ENCODE results near the gene LRR1.
"Not testable (repeated sequence)": the region's sequence is repeated elsewhere in the genome, so short reads cannot be mapped to it uniquely, and the experiment has no call there.

LRR1 gene

DNA sequence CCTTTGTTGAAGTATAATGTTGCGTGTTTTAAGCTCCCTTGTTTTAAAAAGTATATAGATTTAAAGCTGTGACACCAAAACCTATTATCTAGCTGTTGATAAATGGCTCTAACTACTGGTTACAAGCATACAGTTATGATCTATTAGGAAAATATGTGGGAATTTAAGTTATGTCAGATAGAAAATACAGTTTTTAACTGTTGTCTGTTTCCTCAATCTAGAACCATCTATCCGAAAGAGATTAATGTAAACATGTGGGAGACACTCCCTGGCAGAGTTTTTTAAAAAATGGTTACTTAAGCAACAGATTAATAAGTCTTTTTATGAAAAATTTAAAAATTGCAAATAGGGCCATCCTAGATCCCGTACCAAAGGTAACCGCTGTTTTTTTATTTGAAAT, 13.5 kb downstream of the LRR1 start:
- CTCF ChIA-PET, result no interaction called here
- H3K4me1 Mint-ChIP-seq, result peaks cover 22% of the 10 kb centered on the region

DNA sequence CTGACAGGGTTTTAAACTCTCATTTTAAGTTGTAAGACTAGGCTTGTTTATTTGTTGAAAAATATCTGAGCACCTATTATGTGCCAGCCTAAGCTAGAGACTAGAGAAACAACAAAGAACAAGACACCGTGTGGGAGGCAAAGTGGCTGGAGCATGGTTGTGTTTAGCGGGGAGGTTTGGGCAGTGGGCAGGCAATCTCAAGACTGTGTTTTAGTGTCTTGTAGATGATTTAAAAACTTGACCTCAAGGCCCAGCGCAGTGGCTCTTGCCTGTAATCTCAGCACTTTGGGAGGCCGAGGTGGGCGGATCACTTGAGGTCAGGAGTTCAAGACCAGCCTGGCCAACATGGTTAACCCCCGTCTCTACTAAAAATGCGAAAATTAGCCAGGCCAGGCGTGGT, 13.9 kb downstream of the LRR1 start:
- no peak for DNase-seq
- peaks cover 26% of the 10 kb centered on the region for H3K4me1 Mint-ChIP-seq
- CTCF ChIA-PET, result no interaction called here
- H3K27me3 Mint-ChIP-seq, result no peaks in the 10 kb centered on the region
- H3K9me3 Mint-ChIP-seq, result no peaks in the 10 kb centered on the region
- no peak overlapping the region for H3K4me3 Mint-ChIP-seq
- peaks cover 40% of the 10 kb centered on the region for H3K36me3 Mint-ChIP-seq
- no peak overlapping the region for H3K27ac Mint-ChIP-seq

More for the DNA sequence above, 13.5 kb downstream of the LRR1 start:
- peaks cover 40% of the 10 kb centered on the region for H3K36me3 Mint-ChIP-seq
- no peak overlapping the region for H3K4me3 Mint-ChIP-seq
- no peak for DNase-seq
- no peaks in the 10 kb centered on the region for H3K27me3 Mint-ChIP-seq
- no peak overlapping the region for H3K27ac Mint-ChIP-seq
- H3K9me3 Mint-ChIP-seq, result no peaks in the 10 kb centered on the region

DNA sequence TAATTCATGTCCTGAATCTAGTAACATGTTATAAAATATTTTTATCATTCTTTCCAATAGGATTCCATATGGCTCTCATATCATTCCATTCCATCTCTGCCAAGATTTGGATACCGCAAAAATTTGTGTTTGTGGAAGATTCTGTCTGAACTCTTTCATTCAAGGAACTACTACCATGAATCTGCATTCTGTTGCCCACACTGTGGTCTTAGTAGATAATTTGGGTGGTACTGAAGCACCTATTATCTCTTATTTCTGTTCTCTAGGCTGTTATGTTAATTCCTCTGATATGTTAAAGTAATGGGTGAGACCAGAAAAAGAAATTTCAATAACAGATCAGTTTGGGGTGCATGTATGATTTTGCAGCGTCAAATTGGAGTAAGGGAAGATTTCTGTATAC, 15.5 kb downstream of the LRR1 start:
- H3K9me3 Mint-ChIP-seq, result no peaks in the 10 kb centered on the region
- no peaks in the 10 kb centered on the region for H3K27me3 Mint-ChIP-seq
- H3K27ac Mint-ChIP-seq, result no peak overlapping the region
- no peak overlapping the region for H3K4me3 Mint-ChIP-seq
- DNase-seq, result no peak
- H3K36me3 Mint-ChIP-seq, result peaks cover 45% of the 10 kb centered on the region
- H3K4me1 Mint-ChIP-seq, result peaks cover 34% of the 10 kb centered on the region
- CTCF ChIA-PET, result no interaction called here

DNA sequence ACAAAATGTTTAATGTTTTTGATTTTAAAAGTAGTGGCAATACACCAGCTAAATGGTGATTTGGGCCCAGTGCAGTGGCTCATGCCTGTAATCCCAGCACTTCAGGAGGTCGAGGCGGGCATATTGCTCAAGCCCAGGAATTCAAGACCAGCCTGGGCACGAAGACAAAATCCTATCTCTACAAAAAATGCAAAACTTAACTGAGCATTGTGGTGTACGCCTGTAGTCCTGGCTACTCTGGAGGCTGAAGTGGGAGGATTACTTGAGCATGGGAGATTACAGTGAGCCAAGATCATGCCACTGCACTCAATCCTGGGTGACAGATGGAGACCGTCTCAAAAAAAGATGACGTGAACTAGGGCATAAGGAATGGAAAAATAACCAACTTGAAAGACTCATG, 17.0 kb downstream of the LRR1 start:
- no peak for DNase-seq
- Mint-ChIP-seq H3K27me3 (no peaks in the 10 kb centered on the region), H3K4me1 (peaks cover 42% of the 10 kb centered on the region), H3K9me3 (no peaks in the 10 kb centered on the region), H3K4me3 (no peak overlapping the region), H3K36me3 (peaks cover 46% of the 10 kb centered on the region), H3K27ac (no peak overlapping the region)
- CTCF ChIA-PET, result no interaction called here

DNA sequence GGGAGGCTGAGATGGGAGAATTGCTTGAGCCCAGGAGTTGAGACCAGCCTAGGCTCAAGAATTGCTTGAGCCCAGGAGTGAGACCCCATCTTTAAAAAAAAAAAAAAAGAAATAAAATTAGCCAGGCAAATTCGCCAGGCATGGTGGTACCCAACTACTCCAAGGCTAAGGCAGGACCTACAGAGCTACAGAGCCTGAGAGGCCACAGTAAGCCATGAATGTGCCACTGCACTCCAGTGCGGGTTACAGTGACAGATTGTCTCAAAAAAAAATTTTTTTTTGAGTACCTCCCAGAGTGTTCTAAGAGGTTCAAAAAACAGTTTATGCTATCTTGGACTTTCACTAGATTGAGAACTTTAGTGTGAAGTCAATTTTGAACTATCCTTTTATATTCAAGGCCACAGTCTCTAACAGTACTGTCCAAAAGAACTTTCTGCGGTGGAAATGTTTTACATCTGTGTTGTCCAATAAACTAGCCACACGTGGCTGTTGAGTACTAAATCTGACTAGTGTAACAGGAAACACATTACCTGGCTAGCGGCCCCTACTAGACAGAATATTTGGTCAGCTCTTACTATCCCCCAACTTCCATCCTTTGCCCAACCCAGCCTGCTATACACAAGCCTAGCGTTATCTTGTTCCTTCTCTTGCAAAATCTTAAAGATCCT, 19.2 kb downstream of the LRR1 start:
- peaks cover 44% of the 10 kb centered on the region for H3K4me1 Mint-ChIP-seq
- peak overlapping the region; percentile 78 for H3K27ac Mint-ChIP-seq
- H3K27me3 Mint-ChIP-seq, result no peaks in the 10 kb centered on the region
- peak overlapping the region; percentile 3 for H3K4me3 Mint-ChIP-seq
- DNase-seq, result no peak
- H3K9me3 Mint-ChIP-seq, result no peaks in the 10 kb centered on the region
- CTCF ChIA-PET, result no interaction called here
- H3K36me3 Mint-ChIP-seq, result peaks cover 53% of the 10 kb centered on the region

DNA sequence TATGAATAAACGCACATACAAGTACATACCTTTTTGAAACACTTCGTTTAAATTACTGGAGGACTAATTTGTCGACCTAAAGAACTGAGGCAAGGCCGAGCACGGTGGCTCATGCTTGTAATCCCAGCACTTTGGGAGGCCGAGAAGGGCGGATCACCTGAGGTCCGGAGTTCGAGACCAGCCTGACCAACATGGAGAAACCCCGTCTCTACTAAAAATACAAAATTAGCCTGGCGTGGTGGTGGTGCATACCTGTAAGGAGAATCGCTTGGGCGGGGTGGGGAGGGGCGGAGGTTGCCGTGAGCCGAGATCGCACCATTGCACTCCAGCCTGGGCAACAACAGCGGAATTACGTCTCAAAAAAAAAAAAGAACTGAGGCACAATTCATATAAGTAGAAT, 20.5 kb downstream of the LRR1 start:
- Mint-ChIP-seq H3K4me3 (peak overlapping the region; percentile 99), H3K4me1 (peaks cover 57% of the 10 kb centered on the region), H3K27ac (peak overlapping the region; percentile 99), H3K36me3 (peaks cover 58% of the 10 kb centered on the region)
- H3K9me3 Mint-ChIP-seq, DNase-seq, H3K27me3 Mint-ChIP-seq: not testable (repeated sequence)
- CTCF ChIA-PET, result interaction anchor here (3.4 kb wide), 1 partner anchor 15 kb away, joined by 27 read pairs; the partner anchor contains the start of gene DNAAF2

DNA sequence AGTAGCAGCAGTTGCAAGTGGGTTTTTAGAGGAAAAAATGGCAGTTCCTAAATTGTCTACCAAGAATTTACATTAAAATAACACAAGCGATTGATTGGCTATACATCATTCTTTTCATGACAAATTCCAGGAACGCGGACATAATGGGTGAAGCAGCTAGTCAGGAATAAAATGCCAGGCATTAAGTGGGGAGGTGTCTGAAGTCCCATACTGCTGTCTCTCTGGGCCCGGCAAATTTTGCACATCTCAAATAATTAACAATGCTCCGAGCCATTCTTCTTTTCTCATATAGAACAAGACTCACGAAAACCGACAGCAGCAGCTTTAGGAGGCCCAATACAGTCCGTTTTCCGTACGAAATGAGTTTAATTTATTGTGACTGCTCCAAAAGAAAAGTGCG, 21.0 kb downstream of the LRR1 start:
- Mint-ChIP-seq H3K27me3 (no peaks in the 10 kb centered on the region), H3K4me3 (peak overlapping the region; percentile 99), H3K27ac (peak overlapping the region; percentile 99), H3K9me3 (no peaks in the 10 kb centered on the region), H3K36me3 (peaks cover 59% of the 10 kb centered on the region), H3K4me1 (peaks cover 60% of the 10 kb centered on the region)
- CTCF ChIA-PET, result interaction anchor here (0.6 to 3.4 kb wide), 8 partner anchors 10 to 158 kb away, joined by 3 to 27 read pairs (median 3); partner anchors contain the start of genes DNAAF2, KLHDC1 and LRR1
- DNase-seq, result no peak

DNA sequence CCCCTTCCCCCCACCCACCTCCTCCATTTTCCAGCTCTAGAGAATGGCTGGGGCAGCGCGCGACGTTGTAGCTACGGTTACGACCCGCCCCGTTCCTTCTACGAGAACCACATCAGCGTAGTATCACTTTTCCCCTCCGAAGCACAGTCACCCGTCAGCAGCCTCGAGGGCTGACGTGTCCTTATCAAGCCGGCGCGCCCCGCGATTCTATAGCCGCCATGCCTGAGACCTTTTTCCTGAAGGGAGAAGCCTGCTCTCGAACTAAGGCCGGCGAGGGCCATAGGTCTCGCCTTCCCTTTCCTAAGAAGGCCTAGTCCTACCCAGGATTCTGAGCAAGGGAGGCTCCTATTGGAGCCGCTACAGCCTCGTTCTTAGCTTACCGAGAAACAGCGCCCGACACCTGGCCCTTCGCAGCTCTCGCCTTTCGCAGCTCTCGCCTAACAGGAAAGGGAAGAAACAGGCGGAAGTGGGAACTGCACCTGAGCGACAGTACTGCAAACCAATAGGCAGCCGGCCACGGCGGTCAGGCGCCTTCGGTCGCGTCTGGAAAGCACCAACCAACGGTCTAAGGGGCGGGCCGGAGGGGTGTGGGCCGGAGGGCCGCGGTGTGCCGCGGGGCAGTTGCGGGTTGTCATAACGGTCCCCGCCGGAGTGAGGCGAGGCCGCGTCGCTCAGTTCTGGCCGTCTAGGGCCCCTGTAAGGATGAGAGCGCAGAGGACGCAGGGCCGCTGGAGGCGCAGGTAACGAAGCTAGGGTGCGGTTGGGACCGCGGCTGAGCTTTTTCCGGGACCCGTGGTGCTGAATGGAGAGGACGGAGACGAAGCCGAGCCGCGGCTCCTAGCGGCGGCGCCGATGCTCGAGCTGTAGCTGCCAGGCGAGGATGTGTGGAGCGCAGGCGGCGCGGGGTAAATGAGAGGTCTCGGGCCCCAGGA, 21.7 kb downstream of the LRR1 start, which contains the start of the genes MGAT2 and RPL36AL:
Gene MGAT2 (plus strand): TSS at position 618 of the 932 bp plus-strand sequence. CDS start 470 bp downstream, outside the sequence.
Gene RPL36AL (minus strand): TSS at position 445 of the 932 bp plus-strand sequence. CDS start 1,522 bp downstream, outside the sequence.
- peak; percentile 97 for DNase-seq
- Mint-ChIP-seq H3K4me1 (peaks cover 64% of the 10 kb centered on the region), H3K9me3 (no peaks in the 10 kb centered on the region), H3K27me3 (no peaks in the 10 kb centered on the region), H3K4me3 (peak within 1 kb of the TSS; percentile 99), H3K27ac (peak within 1 kb of the TSS; percentile 99), H3K36me3 (peaks cover 63% of the 10 kb centered on the region)
- CTCF ChIA-PET, result interaction anchor here (0.6 to 3.4 kb wide), 12 partner anchors 10 to 159 kb away, joined by 3 to 27 read pairs (median 3); partner anchors contain the start of genes DNAAF2, KLHDC1, LRR1 and RPS29

DNA sequence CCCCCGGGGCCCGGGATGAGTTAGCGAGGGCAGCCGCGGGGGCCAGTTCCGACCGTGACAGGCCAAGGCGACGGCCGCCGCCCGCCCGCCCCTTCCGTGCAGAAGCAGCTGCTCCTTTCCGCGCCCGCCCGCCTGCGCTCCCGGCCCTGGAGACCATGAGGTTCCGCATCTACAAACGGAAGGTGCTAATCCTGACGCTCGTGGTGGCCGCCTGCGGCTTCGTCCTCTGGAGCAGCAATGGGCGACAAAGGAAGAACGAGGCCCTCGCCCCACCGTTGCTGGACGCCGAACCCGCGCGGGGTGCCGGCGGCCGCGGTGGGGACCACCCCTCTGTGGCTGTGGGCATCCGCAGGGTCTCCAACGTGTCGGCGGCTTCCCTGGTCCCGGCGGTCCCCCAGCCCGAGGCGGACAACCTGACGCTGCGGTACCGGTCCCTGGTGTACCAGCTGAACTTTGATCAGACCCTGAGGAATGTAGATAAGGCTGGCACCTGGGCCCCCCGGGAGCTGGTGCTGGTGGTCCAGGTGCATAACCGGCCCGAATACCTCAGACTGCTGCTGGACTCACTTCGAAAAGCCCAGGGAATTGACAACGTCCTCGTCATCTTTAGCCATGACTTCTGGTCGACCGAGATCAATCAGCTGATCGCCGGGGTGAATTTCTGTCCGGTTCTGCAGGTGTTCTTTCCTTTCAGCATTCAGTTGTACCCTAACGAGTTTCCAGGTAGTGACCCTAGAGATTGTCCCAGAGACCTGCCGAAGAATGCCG, 22.6 kb downstream of the LRR1 start:
- Mint-ChIP-seq H3K4me1 (peaks cover 62% of the 10 kb centered on the region), H3K4me3 (peak overlapping the region; percentile 99), H3K9me3 (no peaks in the 10 kb centered on the region), H3K27me3 (no peaks in the 10 kb centered on the region), H3K36me3 (peaks cover 61% of the 10 kb centered on the region), H3K27ac (peak overlapping the region; percentile 99)
- CTCF ChIA-PET, result interaction anchor here (1.0 to 3.4 kb wide), 7 partner anchors 9 to 160 kb away, joined by 3 to 27 read pairs (median 5); partner anchors contain the start of genes DNAAF2, KLHDC1 and RPS29
- DNase-seq, result peak; percentile 77

DNA sequence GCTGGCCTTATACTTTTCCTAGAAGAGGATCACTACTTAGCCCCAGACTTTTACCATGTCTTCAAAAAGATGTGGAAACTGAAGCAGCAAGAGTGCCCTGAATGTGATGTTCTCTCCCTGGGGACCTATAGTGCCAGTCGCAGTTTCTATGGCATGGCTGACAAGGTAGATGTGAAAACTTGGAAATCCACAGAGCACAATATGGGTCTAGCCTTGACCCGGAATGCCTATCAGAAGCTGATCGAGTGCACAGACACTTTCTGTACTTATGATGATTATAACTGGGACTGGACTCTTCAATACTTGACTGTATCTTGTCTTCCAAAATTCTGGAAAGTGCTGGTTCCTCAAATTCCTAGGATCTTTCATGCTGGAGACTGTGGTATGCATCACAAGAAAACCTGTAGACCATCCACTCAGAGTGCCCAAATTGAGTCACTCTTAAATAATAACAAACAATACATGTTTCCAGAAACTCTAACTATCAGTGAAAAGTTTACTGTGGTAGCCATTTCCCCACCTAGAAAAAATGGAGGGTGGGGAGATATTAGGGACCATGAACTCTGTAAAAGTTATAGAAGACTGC, 23.4 kb downstream of the LRR1 start:
- H3K9me3 Mint-ChIP-seq, result no peaks in the 10 kb centered on the region
- no peaks in the 10 kb centered on the region for H3K27me3 Mint-ChIP-seq
- peaks cover 61% of the 10 kb centered on the region for H3K4me1 Mint-ChIP-seq

DNA sequence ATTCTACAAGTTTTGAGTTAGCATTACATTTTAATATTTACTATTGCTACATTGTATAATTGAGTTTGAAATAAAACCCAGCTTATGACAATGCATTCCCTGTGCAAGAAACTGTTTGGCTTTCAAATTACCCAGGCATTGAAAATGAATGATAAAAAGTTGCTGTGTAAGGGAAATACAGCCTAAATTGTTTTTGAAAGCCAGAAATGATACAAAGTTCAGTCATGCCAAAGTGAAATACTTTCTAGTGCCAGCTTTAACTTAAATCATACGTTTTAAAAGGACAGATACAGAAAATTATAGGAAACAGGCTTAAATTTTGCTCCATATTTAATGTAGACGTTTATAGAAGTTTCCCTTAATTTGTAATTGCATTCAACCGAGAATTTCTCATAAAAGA, 24.6 kb downstream of the LRR1 start:
- CTCF ChIA-PET, result interaction anchor here (0.9 to 2.0 kb wide), 2 partner anchors 10 to 206 kb away, joined by 4 to 18 read pairs; no protein-coding TSS in a partner anchor
- Mint-ChIP-seq H3K4me1 (peaks cover 57% of the 10 kb centered on the region), H3K27me3 (no peaks in the 10 kb centered on the region), H3K27ac (peak overlapping the region; percentile 80), H3K36me3 (peaks cover 52% of the 10 kb centered on the region), H3K4me3 (peak overlapping the region; percentile 99), H3K9me3 (no peaks in the 10 kb centered on the region)
- DNase-seq, result no peak

More for the DNA sequence above, 23.4 kb downstream of the LRR1 start:
- DNase-seq, result no peak
- H3K4me3 Mint-ChIP-seq, result peak overlapping the region; percentile 99
- peak overlapping the region; percentile 99 for H3K27ac Mint-ChIP-seq
- CTCF ChIA-PET, result interaction anchor here (1.4 to 3.4 kb wide), 3 partner anchors 13 to 145 kb away, joined by 3 to 27 read pairs (median 5); partner anchors contain the start of genes DNAAF2 and RPS29
- peaks cover 59% of the 10 kb centered on the region for H3K36me3 Mint-ChIP-seq

DNA sequence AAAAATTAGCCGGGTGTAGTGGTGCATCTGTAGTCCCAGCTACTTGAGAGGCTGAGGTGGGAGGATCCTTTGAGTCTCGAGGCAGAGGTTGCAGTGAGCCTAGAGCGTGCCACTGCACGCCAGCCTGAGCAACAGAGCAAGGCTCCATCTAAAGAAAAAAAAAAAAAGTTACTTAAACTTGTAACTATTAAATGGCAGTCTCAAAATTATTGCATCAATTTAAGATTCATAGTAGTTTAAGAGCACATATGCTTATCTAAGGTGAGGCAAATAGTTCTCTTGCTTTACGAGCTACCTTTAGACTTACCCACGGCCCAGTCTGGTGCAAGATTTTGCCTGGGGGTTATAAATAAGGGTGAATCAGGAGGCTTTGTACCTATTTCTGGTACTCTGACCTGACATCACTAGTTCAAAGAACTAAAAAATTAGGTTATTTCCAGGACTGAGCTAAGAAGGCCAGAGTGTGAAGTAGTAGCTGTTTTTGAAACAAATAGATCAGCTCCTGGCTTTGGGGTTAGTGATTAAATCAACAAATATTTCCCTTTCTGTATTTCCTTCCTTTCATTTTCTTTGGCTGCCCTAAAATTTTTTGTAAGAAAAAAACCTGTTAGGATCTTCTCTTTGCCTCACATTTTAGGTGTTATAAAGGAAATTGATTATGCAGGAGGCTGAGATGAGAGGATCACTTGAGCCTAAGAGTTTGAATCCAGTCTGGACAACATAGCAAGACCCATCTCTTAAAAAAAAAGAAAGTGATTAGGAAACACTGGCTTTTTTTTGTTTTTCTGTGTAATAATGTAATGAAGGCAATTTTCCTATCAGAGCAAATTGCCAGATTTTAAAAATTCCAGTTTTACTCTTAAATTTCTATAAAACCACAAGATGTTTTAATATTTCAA, 25.4 kb downstream of the LRR1 start:
- H3K4me1 Mint-ChIP-seq, result peaks cover 51% of the 10 kb centered on the region

More for the DNA sequence above, 25.4 kb downstream of the LRR1 start:
- H3K9me3 Mint-ChIP-seq, result no peaks in the 10 kb centered on the region
- CTCF ChIA-PET, result interaction anchor here (0.9 to 2.0 kb wide), 2 partner anchors 9 to 205 kb away, joined by 4 to 18 read pairs; no protein-coding TSS in a partner anchor
- H3K27me3 Mint-ChIP-seq, result no peaks in the 10 kb centered on the region
- H3K4me3 Mint-ChIP-seq, result peak overlapping the region; percentile 99
- H3K27ac Mint-ChIP-seq, result peak overlapping the region; percentile 80
- H3K36me3 Mint-ChIP-seq, result peaks cover 47% of the 10 kb centered on the region
- DNase-seq, result no peak

Measured in activated naive CD4-positive, alpha-beta T cell treated with anti-CD3 and anti-CD28 coated beads, Interleukin-2, amount 10 ng/mL, durations not matched to agents 7 days and 5 days (primary cell).